ENCODE results near the gene SIGLEC1.

- TF ChIP-seq CTCF (IDR thresholded peaks at IDR 0.05; ENCODE audit: low read depth, low read length) (no peak), EZH2phosphoT487 (IDR thresholded peaks at IDR 0.05; ENCODE audit: low read depth) (no peak)
Measured at GRCh38 chr20:3743251-3743650, 30.9 kb upstream of the SIGLEC1 start.
